DMS114 treated with DMSO at 0.1 percent for 48 hours (cell line): ENCODE results near the gene PTGES3L.
"Not testable (repeated sequence)": the region's sequence is repeated elsewhere in the genome, so short reads cannot be mapped to it uniquely, and the experiment has no call there.

Experiments used
- DNase-seq: peaks from one replicate; lab custom pipeline; 2025; ENCODE audit not compliant: unreplicated experiment; lab: John Stamatoyannopoulos, UW

PTGES3L gene

DNA sequence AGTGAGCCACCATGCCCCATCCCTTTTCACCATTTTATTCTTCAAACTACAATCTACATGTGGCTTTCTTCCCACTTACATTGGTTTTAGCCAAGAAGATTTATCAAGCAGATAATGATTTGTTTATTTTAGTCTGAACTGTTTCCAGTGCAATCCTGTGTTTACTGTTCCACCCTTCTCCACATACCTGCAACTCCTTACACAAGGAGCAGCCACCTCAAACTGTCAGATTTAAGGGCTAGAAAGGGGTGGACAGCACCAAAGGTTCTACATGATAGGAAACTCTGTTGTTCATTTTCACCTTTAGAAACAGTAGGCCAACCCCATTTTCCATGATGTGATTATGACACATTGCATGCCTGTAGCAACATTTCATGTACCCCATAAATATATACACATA, 2.4 kb upstream of the PTGES3L start:
- no peak for DNase-seq

DNA sequence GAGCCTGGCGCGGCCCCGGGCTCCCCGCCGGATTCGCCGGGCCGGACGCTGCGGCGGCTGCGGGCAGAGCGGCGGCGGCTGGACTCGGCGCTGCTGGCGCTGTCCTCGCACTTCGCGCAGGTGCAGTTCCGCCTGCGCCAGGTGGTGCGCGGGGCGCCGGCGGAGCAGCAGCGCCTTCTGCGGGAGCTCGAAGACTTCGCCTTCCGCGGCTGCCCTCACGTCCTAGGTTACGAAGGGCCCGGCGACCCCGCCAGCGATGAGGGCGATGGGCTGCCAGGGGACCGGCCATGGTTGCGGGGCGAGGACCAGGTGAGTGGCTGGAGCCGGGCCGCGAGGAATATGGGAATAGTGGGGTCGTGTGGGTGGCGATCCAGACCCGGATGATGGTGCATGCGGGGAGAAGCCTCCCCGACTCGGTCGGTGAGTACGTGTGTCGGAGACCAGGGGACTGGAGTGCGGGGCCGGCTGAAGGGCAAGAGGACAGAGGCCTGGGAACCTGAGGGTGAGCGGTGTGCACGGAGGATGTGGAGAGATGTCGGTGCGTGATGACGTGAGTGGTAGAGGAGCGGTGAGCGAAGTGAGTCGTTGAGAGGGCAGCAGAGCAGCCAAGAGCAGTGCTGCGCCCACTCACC, 1.0 kb upstream of the PTGES3L start:
- no peak for DNase-seq

DNA sequence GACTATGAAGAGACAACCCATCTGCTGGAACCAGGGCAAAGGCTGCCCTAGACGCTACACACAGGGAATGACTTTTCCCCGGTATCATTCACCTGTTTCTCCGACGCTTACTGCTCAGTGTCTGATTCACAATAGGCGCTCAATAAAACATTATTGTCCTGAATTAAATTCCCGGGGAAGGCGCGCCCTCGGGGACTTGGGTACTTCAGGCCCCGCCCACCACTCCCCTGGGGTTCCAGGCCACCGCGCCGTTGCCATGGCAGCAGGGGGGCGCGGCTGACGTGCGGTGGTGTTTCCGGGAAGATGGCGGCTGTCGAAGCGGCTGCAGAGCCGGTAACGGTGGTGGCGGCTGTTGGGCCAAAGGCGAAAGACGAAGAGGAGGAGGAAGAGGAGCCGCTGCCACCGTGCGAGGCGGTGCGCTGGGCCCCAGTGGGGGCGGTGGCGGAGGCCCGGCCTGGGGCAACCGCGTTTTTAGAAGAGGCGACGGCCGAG, 440 bp upstream of the PTGES3L start, which contains the start of gene RUNDC1:
Gene RUNDC1, plus strand, starts transcription at position 292 of the 492 bp plus-strand sequence. Its CDS starts 12 bp downstream, at position 304.
- peak; percentile 54 for DNase-seq

- not testable (repeated sequence) for DNase-seq
Observed at GRCh38 chr17:42975701-42976100, 4.2 kb downstream of the PTGES3L start.

- no peak for DNase-seq
Observed at GRCh38 chr17:42975265-42975664, 4.6 kb downstream of the PTGES3L start.

- not testable (repeated sequence) for DNase-seq
Observed at GRCh38 chr17:42973323-42973722, 6.6 kb downstream of the PTGES3L start.

GRCh38 chr17:42971589-42971988, 8.3 kb downstream of the PTGES3L start:
- no peak for DNase-seq

GRCh38 chr17:42969001-42969581, 10.8 kb downstream of the PTGES3L start:
- no peak for DNase-seq

- DNase-seq, result no peak
Observed at GRCh38 chr17:42967925-42968324, 12.0 kb downstream of the PTGES3L start.

GRCh38 chr17:42964161-42964932, 15.5 kb downstream of the PTGES3L start, which contains the start of gene AARSD1:
Gene AARSD1 (minus strand): TSS chr17:42964454. CDS start chr17:42964440, 14 bp downstream.
- DNase-seq, result peak; percentile 89

DNA sequence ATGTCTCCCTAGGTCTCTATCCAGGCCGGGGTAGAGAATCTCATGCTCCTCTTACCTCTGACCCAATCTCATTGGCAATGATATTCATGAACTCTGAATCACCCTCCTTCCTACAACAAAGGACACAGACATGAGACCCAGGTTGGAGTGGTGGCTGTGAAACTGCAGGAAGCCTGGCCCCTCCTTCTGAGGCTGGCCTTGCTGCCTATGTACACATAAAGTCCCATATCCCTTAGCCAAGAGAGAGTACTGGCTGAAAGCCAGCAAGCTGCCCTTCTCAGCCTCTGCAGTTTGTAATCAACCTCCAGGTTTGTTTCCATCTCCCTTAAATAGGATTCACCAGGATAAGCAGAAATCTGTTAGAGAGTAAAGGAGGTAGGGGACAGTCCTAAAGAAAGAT, 26.2 kb downstream of the PTGES3L start:
- no peak for DNase-seq

- DNase-seq, result no peak
Observed at GRCh38 chr17:42950044-42950783, 29.7 kb downstream of the PTGES3L start.

GRCh38 chr17:42946812-42947211, 33.1 kb downstream of the PTGES3L start:
- DNase-seq, result no peak

- DNase-seq, result no peak
Observed at GRCh38 chr17:42944211-42944610, 35.7 kb downstream of the PTGES3L start.

- DNase-seq, result peak; percentile 61
Observed at GRCh38 chr17:42937712-42938596, 41.9 kb downstream of the PTGES3L start.

DNA sequence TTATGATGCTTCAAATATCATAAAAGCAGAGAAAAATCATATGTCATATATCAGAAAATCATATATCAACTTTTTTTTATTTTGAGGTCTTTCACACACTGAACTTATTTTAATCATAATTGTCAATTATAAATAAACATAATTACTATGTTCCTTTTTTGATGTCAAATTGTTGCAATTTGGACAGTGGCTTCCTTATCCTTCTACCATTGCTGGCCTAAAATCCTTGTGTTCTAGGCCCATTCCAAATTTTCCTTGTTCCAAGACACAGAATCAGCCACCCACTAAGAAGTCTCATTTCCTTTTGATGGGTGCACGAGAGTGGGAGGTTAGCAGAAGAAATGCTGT, 50.4 kb downstream of the PTGES3L start:
- DNase-seq, result no peak

GRCh38 chr17:42928714-42929496, 51.0 kb downstream of the PTGES3L start:
- DNase-seq, result peak; percentile 15

- DNase-seq, result no peak
Observed at GRCh38 chr17:42924891-42925290, 55.0 kb downstream of the PTGES3L start.

GRCh38 chr17:42923472-42923871, 56.4 kb downstream of the PTGES3L start:
- DNase-seq, result not testable (repeated sequence)
